HG03103 (cell line): ENCODE results near the gene SCNN1A.
"Not testable (repeated sequence)": the region's sequence is repeated elsewhere in the genome, so short reads cannot be mapped to it uniquely, and the experiment has no call there.

Experiments
- ATAC-seq: cut with Tn5 transposase; IDR thresholded peaks from one replicate; pipeline ENCODE4 v1.9.1; 2021; ENCODE audit warnings: low read depth; ENCODE audit not compliant: unreplicated experiment

Gene SCNN1A

GRCh38 chr12:6351622-6352021 is 23.7 kb downstream of the SCNN1A start:
- ATAC-seq = no peak

- no peak for ATAC-seq
Observed at GRCh38 chr12:6347367-6348338, 27.7 kb downstream of the SCNN1A start.

GRCh38 chr12:6346942-6347341 is 28.4 kb downstream of the SCNN1A start:
- ATAC-seq = no peak

GRCh38 chr12:6346235-6346832 is 29.0 kb downstream of the SCNN1A start:
- ATAC-seq = no peak

GRCh38 chr12:6345319-6346091 is 29.9 kb downstream of the SCNN1A start:
- no peak for ATAC-seq

GRCh38 chr12:6344101-6344660 is 31.2 kb downstream of the SCNN1A start:
- not testable (repeated sequence) for ATAC-seq

GRCh38 chr12:6343518-6343917 is 31.8 kb downstream of the SCNN1A start:
- ATAC-seq = no peak

- no peak for ATAC-seq
Observed at GRCh38 chr12:6342140-6342889, 33.0 kb downstream of the SCNN1A start.

- ATAC-seq = no peak
Observed at GRCh38 chr12:6341417-6342139, 33.8 kb downstream of the SCNN1A start, which contains the start of gene TNFRSF1A. TNFRSF1A (minus strand) TSS chr12:6342076; CDS start chr12:6341814, 262 bp downstream.

GRCh38 chr12:6340745-6341416 is 34.5 kb downstream of the SCNN1A start:
- ATAC-seq = no peak

GRCh38 chr12:6340032-6340638 is 35.2 kb downstream of the SCNN1A start:
- ATAC-seq = no peak

- ATAC-seq = no peak
Observed at GRCh38 chr12:6338955-6339354, 36.4 kb downstream of the SCNN1A start.

GRCh38 chr12:6338536-6338935 is 36.8 kb downstream of the SCNN1A start:
- not testable (repeated sequence) for ATAC-seq

GRCh38 chr12:6337958-6338433 is 37.4 kb downstream of the SCNN1A start:
- no peak for ATAC-seq

- no peak for ATAC-seq
Observed at GRCh38 chr12:6336889-6337853, 38.2 kb downstream of the SCNN1A start.

GRCh38 chr12:6336079-6336888 is 39.1 kb downstream of the SCNN1A start:
- ATAC-seq = no peak
